Measurements from ENCODE around the gene CCDC169. TPM values are rescaled to one million over a fixed set of nuclear protein-coding genes. Genes with fewer than 3 reads are reported as not detected.

Gene CCDC169
- polyA plus RNA-seq, 1 donor from 2014 or later: not detected

- H3K4me3 Mint-ChIP-seq: no peak overlapping the region
Observed at GRCh38 chr13:36231236-36231635, 66.4 kb downstream of the CCDC169 start.

GRCh38 chr13:36224730-36225129 lies 72.9 kb downstream of the CCDC169 start:
- Mint-ChIP-seq H3K27me3 (no peaks in the 10 kb centered on the region), H3K27ac (no peak overlapping the region), H3K36me3 (no peaks in the 10 kb centered on the region), H3K4me3 (no peak overlapping the region), H3K9me3 (peaks cover 0 to 18% (median 2%) of the 10 kb centered on the region in 3 donors), H3K4me1 (no peaks in the 10 kb centered on the region)

More at GRCh38 chr13:36231236-36231635, 66.4 kb downstream of the CCDC169 start:
- Mint-ChIP-seq H3K27me3 (no peaks in the 10 kb centered on the region), H3K9me3 (peaks cover 0 to 18% (median 2%) of the 10 kb centered on the region in 3 donors), H3K27ac (no peak overlapping the region), H3K4me1 (no peaks in the 10 kb centered on the region), H3K36me3 (no peaks in the 10 kb centered on the region)

GRCh38 chr13:36219883-36220282 lies 77.7 kb downstream of the CCDC169 start:
- H3K27ac Mint-ChIP-seq: peak overlapping the region in 1 of 3 donors; percentile 21
- H3K27me3 Mint-ChIP-seq: no peaks in the 10 kb centered on the region
- H3K4me1 Mint-ChIP-seq: no peaks in the 10 kb centered on the region
- H3K9me3 Mint-ChIP-seq: peaks cover 3 to 24% (median 6%) of the 10 kb centered on the region in 3 donors
- H3K4me3 Mint-ChIP-seq: no peak overlapping the region
- no peaks in the 10 kb centered on the region for H3K36me3 Mint-ChIP-seq

- H3K36me3 Mint-ChIP-seq: no peaks in the 10 kb centered on the region
- no peaks in the 10 kb centered on the region for H3K27me3 Mint-ChIP-seq
- H3K4me3 Mint-ChIP-seq: no peak overlapping the region
- peaks cover 3 to 16% (median 5%) of the 10 kb centered on the region in 3 donors for H3K9me3 Mint-ChIP-seq
- no peaks in the 10 kb centered on the region for H3K4me1 Mint-ChIP-seq
- no peak overlapping the region for H3K27ac Mint-ChIP-seq
Observed at GRCh38 chr13:36217456-36217855, 80.2 kb downstream of the CCDC169 start.

GRCh38 chr13:36214163-36214921 lies 83.3 kb downstream of the CCDC169 start, which contains the start of gene SOHLH2:
Gene SOHLH2 (minus strand): TSS chr13:36214556. CDS start chr13:36214526, 30 bp downstream.
- H3K27me3 Mint-ChIP-seq: no peaks in the 10 kb centered on the region
- no peak within 1 kb of the TSS for H3K4me3 Mint-ChIP-seq
- no peak within 1 kb of the TSS for H3K27ac Mint-ChIP-seq
- H3K4me1 Mint-ChIP-seq: no peaks in the 10 kb centered on the region
- peaks cover 3 to 12% (median 5%) of the 10 kb centered on the region in 3 donors for H3K9me3 Mint-ChIP-seq
- H3K36me3 Mint-ChIP-seq: no peaks in the 10 kb centered on the region

- Mint-ChIP-seq H3K4me3 (no peak overlapping the region), H3K36me3 (no peaks in the 10 kb centered on the region), H3K27ac (no peak overlapping the region), H3K27me3 (no peaks in the 10 kb centered on the region), H3K4me1 (no peaks in the 10 kb centered on the region), H3K9me3 (peaks cover 3 to 5% (median 4%) of the 10 kb centered on the region in 3 donors)
Observed at GRCh38 chr13:36212789-36213188, 84.8 kb downstream of the CCDC169 start.

- no peaks in the 10 kb centered on the region for H3K27me3 Mint-ChIP-seq
- H3K4me1 Mint-ChIP-seq: no peaks in the 10 kb centered on the region
- H3K27ac Mint-ChIP-seq: no peak overlapping the region
- H3K36me3 Mint-ChIP-seq: no peaks in the 10 kb centered on the region
- no peak overlapping the region for H3K4me3 Mint-ChIP-seq
- peaks cover 2 to 3% (median 3%) of the 10 kb centered on the region in 3 donors for H3K9me3 Mint-ChIP-seq
Observed at GRCh38 chr13:36211567-36211966, 86.0 kb downstream of the CCDC169 start.

GRCh38 chr13:36210738-36211137 lies 86.9 kb downstream of the CCDC169 start:
- peaks cover 1 to 3% (median 2%) of the 10 kb centered on the region in 3 donors for H3K9me3 Mint-ChIP-seq
- no peak overlapping the region for H3K4me3 Mint-ChIP-seq
- no peaks in the 10 kb centered on the region for H3K36me3 Mint-ChIP-seq
- H3K27me3 Mint-ChIP-seq: no peaks in the 10 kb centered on the region
- no peak overlapping the region for H3K27ac Mint-ChIP-seq
- no peaks in the 10 kb centered on the region for H3K4me1 Mint-ChIP-seq

GRCh38 chr13:36207672-36208071 lies 89.9 kb downstream of the CCDC169 start:
- H3K9me3 Mint-ChIP-seq: no peaks in the 10 kb centered on the region
- no peak overlapping the region for H3K27ac Mint-ChIP-seq
- H3K27me3 Mint-ChIP-seq: no peaks in the 10 kb centered on the region
- H3K4me1 Mint-ChIP-seq: no peaks in the 10 kb centered on the region
- H3K36me3 Mint-ChIP-seq: no peaks in the 10 kb centered on the region
- H3K4me3 Mint-ChIP-seq: no peak overlapping the region

GRCh38 chr13:36193151-36193855 lies 104.3 kb downstream of the CCDC169 start:
- Mint-ChIP-seq H3K27me3 (no peaks in the 10 kb centered on the region), H3K36me3 (no peaks in the 10 kb centered on the region), H3K4me3 (no peak overlapping the region), H3K27ac (no peak overlapping the region), H3K4me1 (no peaks in the 10 kb centered on the region), H3K9me3 (peaks cover 0 to 3% (median 0%) of the 10 kb centered on the region in 3 donors)

GRCh38 chr13:36192166-36192565 lies 105.4 kb downstream of the CCDC169 start:
- Mint-ChIP-seq H3K27ac (no peak overlapping the region), H3K4me3 (no peak overlapping the region), H3K36me3 (no peaks in the 10 kb centered on the region), H3K9me3 (peaks cover 0 to 4% (median 0%) of the 10 kb centered on the region in 3 donors), H3K4me1 (no peaks in the 10 kb centered on the region), H3K27me3 (no peaks in the 10 kb centered on the region)

- Mint-ChIP-seq H3K9me3 (peaks cover 0 to 4% (median 0%) of the 10 kb centered on the region in 3 donors), H3K27me3 (no peaks in the 10 kb centered on the region), H3K4me3 (no peak overlapping the region), H3K36me3 (no peaks in the 10 kb centered on the region), H3K27ac (no peak overlapping the region), H3K4me1 (no peaks in the 10 kb centered on the region)
Observed at GRCh38 chr13:36190771-36191170, 106.8 kb downstream of the CCDC169 start.

GRCh38 chr13:36188441-36188840 lies 109.2 kb downstream of the CCDC169 start:
- Mint-ChIP-seq H3K36me3 (no peaks in the 10 kb centered on the region), H3K27ac (peak overlapping the region in 1 of 3 donors; percentile 48), H3K4me3 (no peak overlapping the region), H3K9me3 (peaks cover 0 to 4% (median 0%) of the 10 kb centered on the region in 3 donors), H3K4me1 (no peaks in the 10 kb centered on the region), H3K27me3 (no peaks in the 10 kb centered on the region)

GRCh38 chr13:36183901-36184300 lies 113.7 kb downstream of the CCDC169 start:
- H3K27me3 Mint-ChIP-seq: no peaks in the 10 kb centered on the region
- no peak overlapping the region for H3K4me3 Mint-ChIP-seq
- H3K27ac Mint-ChIP-seq: no peak overlapping the region
- no peaks in the 10 kb centered on the region for H3K4me1 Mint-ChIP-seq
- peaks cover 0 to 5% (median under 1%) of the 10 kb centered on the region in 3 donors for H3K9me3 Mint-ChIP-seq
- H3K36me3 Mint-ChIP-seq: peaks cover 2% of the 10 kb centered on the region
